H1 (cell line): Measurements from ENCODE around the gene MRPL16. TPM values are rescaled to one million over a fixed set of nuclear protein-coding genes. Genes with fewer than 3 reads are reported as not detected.
"Not testable (repeated sequence)": the region's sequence is repeated elsewhere in the genome, so short reads cannot be mapped to it uniquely, and the experiment has no call there.

ENCODE experiments used
- CTCF ChIA-PET: fragments of 300-600 bp; sonication (Branson Sonifier 250); formaldehyde crosslinking; loops from one replicate; lab custom pipeline; 2021; ENCODE audit not compliant: partially characterized antibody; lab: Charles Lee
- POLR2A ChIA-PET: fragments of 300-600 bp; sonication (Branson Sonifier 250); formaldehyde crosslinking; loops from one replicate; lab custom pipeline; 2021; ENCODE audit warnings: inconsistent platforms; ENCODE audit not compliant: partially characterized antibody; lab: Charles Lee
- DNase-seq, 2 experiments: peaks; one replicate each; pipeline versions ENCODE4 v3.0.0 to v3.0.0-alpha.2; 2010 to 2022; ENCODE audit warnings: low spot score in 2 of 2, low read depth in 1 of 2, mixed read lengths in 1 of 2
- FAIRE-seq: peaks from 2 replicates; lab custom pipeline; 2011; peaks lifted over from hg19 to GRCh38; lab: Jason Lieb, UNC
- H2AFZ ChIP-seq: 2 replicates; pipeline ENCODE4 v1.8.1; 2012; ENCODE audit warnings: low read length, inconsistent platforms
- H2AK5ac ChIP-seq: 2 replicates; pipeline ENCODE4 v1.6.1; 2013; ENCODE audit warnings: low read depth, low read length
- H2BK120ac ChIP-seq: replicated peaks from 2 replicates; pipeline ENCODE3; 2013; ENCODE audit warnings: low read depth, low read length, inconsistent platforms
- H2BK12ac ChIP-seq: 2 replicates; pipeline ENCODE4 v1.6.1; 2013; ENCODE audit warnings: low read depth, low read length
- H2BK15ac ChIP-seq: 2 replicates; pipeline ENCODE4 v1.6.1; 2013; ENCODE audit warnings: low read length
- H2BK20ac ChIP-seq: 2 replicates; pipeline ENCODE4 v1.6.1; 2013; ENCODE audit warnings: low read length
- H2BK5ac ChIP-seq: 2 replicates; pipeline ENCODE4 v1.6.1; 2013; ENCODE audit warnings: low read depth, low read length
- H3K14ac ChIP-seq: 2 replicates; pipeline ENCODE4 v1.6.1; 2013; ENCODE audit warnings: inconsistent platforms; ENCODE audit not compliant: insufficient read length
- H3K18ac ChIP-seq: 2 replicates; pipeline ENCODE4 v1.6.1; 2013; ENCODE audit warnings: low read length; ENCODE audit errors: extremely low read depth
- H3K23ac ChIP-seq: 2 replicates; pipeline ENCODE4 v1.6.1; 2013; ENCODE audit warnings: inconsistent platforms; ENCODE audit not compliant: insufficient read length
- H3K23me2 ChIP-seq: 2 replicates; pipeline ENCODE4 v1.6.1; 2013; ENCODE audit warnings: low read depth, low read length
- H3K27ac ChIP-seq: 2 replicates; pipeline ENCODE4 v1.6.1; 2011; ENCODE audit warnings: low read depth, low read length, inconsistent platforms
- H3K27me3 ChIP-seq, 4 experiments: replicated peaks in 1 of 4; 1 replicate in 1 of 4; 2 replicates in 3 of 4; pipeline versions ENCODE4 v1.6.1 to v1.8.1; 2011 to 2013; ENCODE audit warnings: low read length in 3 of 4, mild to moderate bottlenecking in 3 of 4, inconsistent platforms in 2 of 4, mixed read lengths in 2 of 4, moderate library complexity in 1 of 4; ENCODE audit not compliant: control insufficient read depth in 3 of 4, insufficient read depth in 3 of 4; ENCODE audit errors: extremely low read depth in 1 of 4
- H3K36me3 ChIP-seq, 4 experiments: 2 replicates each; pipeline versions ENCODE4 v1.6.1 to v1.8.1; 2011 to 2013; ENCODE audit warnings: mild to moderate bottlenecking in 4 of 4, low read length in 3 of 4, moderate library complexity in 2 of 4, control low read depth in 1 of 4, inconsistent platforms in 1 of 4; ENCODE audit not compliant: insufficient read depth in 4 of 4, control insufficient read depth in 2 of 4
- H3K4ac ChIP-seq: replicated peaks from 2 replicates; pipeline ENCODE3; 2013; ENCODE audit warnings: low read length, low read depth, mixed read lengths, inconsistent platforms; ENCODE audit not compliant: insufficient read length
- H3K4me1 ChIP-seq, 4 experiments: replicated peaks in 1 of 4; 1 replicate in 1 of 4; 2 replicates in 3 of 4; pipeline versions ENCODE4 v1.6.1 to v1.8.1; 2011 to 2013; ENCODE audit warnings: low read length in 3 of 4, inconsistent platforms in 2 of 4, mixed read lengths in 1 of 4; ENCODE audit not compliant: insufficient read depth in 4 of 4, control insufficient read depth in 3 of 4
- H3K4me2 ChIP-seq, 2 experiments: 2 replicates each; pipeline versions ENCODE4 v1.6.1 to v1.8.1; 2011 to 2013; ENCODE audit warnings: low read depth in 2 of 2, low read length in 2 of 2, control low read depth in 1 of 2, inconsistent platforms in 1 of 2, mild to moderate bottlenecking in 1 of 2; ENCODE audit not compliant: insufficient read depth in 1 of 2
- H3K4me3 ChIP-seq, 4 experiments: fragments of 200-600, 300-600 bp in 1 of 4; sonication (generic), shearing (Covaris generic), sonication (Bioruptor Twin) in 1 of 4; 2 replicates each; pipeline versions ENCODE4 v1.5.1 to v1.8.1; 2011 to 2016; ENCODE audit warnings: low read length in 4 of 4, low read depth in 3 of 4, control low read depth in 2 of 4, inconsistent platforms in 2 of 4, mild to moderate bottlenecking in 2 of 4, mixed read lengths in 1 of 4, moderate library complexity in 1 of 4; ENCODE audit not compliant: insufficient read depth in 2 of 4; ENCODE audit errors: extremely low read depth in 1 of 4
- H3K56ac ChIP-seq: replicated peaks from 2 replicates; pipeline ENCODE3; 2013; ENCODE audit warnings: low read depth, mild to moderate bottlenecking, mixed read lengths, low read length, inconsistent platforms; ENCODE audit not compliant: insufficient read length
- H3K79me1 ChIP-seq: 2 replicates; pipeline ENCODE4 v1.6.1; 2013; ENCODE audit warnings: low read depth, low read length, control low read depth
- H3K79me2 ChIP-seq, 2 experiments: 2 replicates each; pipeline versions ENCODE4 v1.6.1 to v1.8.1; 2012 to 2013; ENCODE audit warnings: low read length in 2 of 2, mild to moderate bottlenecking in 2 of 2, inconsistent platforms in 1 of 2; ENCODE audit not compliant: insufficient read depth in 2 of 2, control insufficient read depth in 1 of 2
- H3K9ac ChIP-seq, 4 experiments: replicated peaks in 1 of 4; 1 replicate in 1 of 4; 2 replicates in 3 of 4; pipeline versions ENCODE4 v1.6.1 to v1.8.1; 2011 to 2013; ENCODE audit warnings: low read depth in 3 of 4, low read length in 3 of 4, control low read depth in 2 of 4, mild to moderate bottlenecking in 2 of 4, moderate library complexity in 2 of 4, inconsistent platforms in 1 of 4; ENCODE audit errors: extremely low read depth in 1 of 4
- H3K9me3 ChIP-seq, 2 experiments: 2 replicates each; pipeline versions ENCODE4 v1.6.1 to v1.8.1; 2012 to 2013; ENCODE audit warnings: mild to moderate bottlenecking in 2 of 2, moderate library complexity in 2 of 2, control low read depth in 1 of 2, inconsistent platforms in 1 of 2, low read depth in 1 of 2, low read length in 1 of 2, mixed read lengths in 1 of 2; ENCODE audit not compliant: insufficient read depth in 2 of 2
- H4K20me1 ChIP-seq, 2 experiments: replicated peaks in 1 of 2; 2 replicates each; pipeline versions ENCODE3 to v1.8.1; 2011 to 2013; ENCODE audit warnings: inconsistent platforms in 2 of 2, low read length in 2 of 2, mild to moderate bottlenecking in 1 of 2; ENCODE audit not compliant: insufficient read depth in 2 of 2, control insufficient read depth in 1 of 2
- H4K5ac ChIP-seq: 2 replicates; pipeline ENCODE4 v1.6.1; 2013; ENCODE audit warnings: low read length, low read depth, mixed read lengths, inconsistent platforms; ENCODE audit not compliant: insufficient read length
- H4K8ac ChIP-seq: 2 replicates; pipeline ENCODE4 v1.8.0; 2013; ENCODE audit warnings: mild to moderate bottlenecking, moderate library complexity, low read length, inconsistent platforms; ENCODE audit not compliant: insufficient read depth; ENCODE audit errors: extremely low read depth
- H4K91ac ChIP-seq: replicated peaks from 2 replicates; pipeline ENCODE3; 2013; ENCODE audit warnings: low read length, mixed read lengths, inconsistent platforms; ENCODE audit not compliant: insufficient read length
- WGBS, 2 experiments: shearing (Covaris generic) in 1 of 2; methylation state at CpG; one replicate each; pipeline versions ENCODE4 v1.1.6 to v1.1.7; 2013 to 2015; ENCODE audit warnings: low lambda C conversion rate in 2 of 2, mixed read lengths in 2 of 2, inconsistent platforms in 1 of 2, low coverage in 1 of 2, missing lambda C conversion rate in 1 of 2; ENCODE audit not compliant: insufficient replicate concordance in 2 of 2, insufficient coverage in 1 of 2, insufficient read length in 1 of 2; ENCODE audit errors: extremely low coverage in 1 of 2, missing lambda C conversion rate in 1 of 2; 5-methylcytosine and 5-hydroxymethylcytosine counted together
- polyA plus RNA-seq, 7 experiments: library from polyadenylated mRNA; depleted of rRNA in 3 of 7; stranded (reverse) in 5 of 7; unstranded in 2 of 7; fragments of >200 nt in 5 of 7; fragments of 200-250 nt in 2 of 7; gene quantifications; 1 replicate in 5 of 7; 2 replicates in 1 of 7; 4 replicates in 1 of 7; pipeline versions ENCODE4 v1.2.1 to v1.2.3, GENCODE V29; 2011 to 2013; ENCODE audit warnings: missing spikeins in 2 of 7, mixed read lengths in 2 of 7
- total RNA-seq: library from RNA; stranded (reverse); fragmentation: NEBNext Ultra II Directional; extraction: Animal tissue kit (Norgen Biotek cat#: 25700); gene quantifications from 2 replicates; pipeline ENCODE4 v1.2.1, GENCODE V29; 2021

Gene MRPL16
- total and polyA plus RNA-seq, 2 of the 8 experiments (the other 6 are each of a cell fraction or from before 2014, with no cell fraction given) = 69.2 to 79.8 TPM

- peak overlapping the region; percentile 77 for H4K91ac ChIP-seq
- not testable (repeated sequence) for H3K9me3 ChIP-seq, H4K20me1 ChIP-seq, H2BK20ac ChIP-seq, H4K8ac ChIP-seq, H3K79me2 ChIP-seq, FAIRE-seq, H3K9ac ChIP-seq, H3K23ac ChIP-seq, H2AK5ac ChIP-seq, H3K18ac ChIP-seq, DNase-seq, H2AFZ ChIP-seq, H2BK15ac ChIP-seq, H3K79me1 ChIP-seq, H3K23me2 ChIP-seq, H3K27me3 ChIP-seq, H3K14ac ChIP-seq, H3K36me3 ChIP-seq
- H3K4me2 ChIP-seq = peak overlapping the region; percentile 61 to 78
- H3K4ac ChIP-seq = peak overlapping the region; percentile 81
- peak overlapping the region; percentile 82; the same call in 1 of the 2 replicates for H3K27ac ChIP-seq
- H2BK5ac ChIP-seq = peak overlapping the region; percentile 49; the same call in 1 of the 2 replicates
- peak overlapping the region in 1 of 4 experiments; percentile 63; a peak in 2 of 8 replicates for H3K4me3 ChIP-seq
- 55% methylated on average over 1 of the region's 1 CpG; no CpG with 5 or more reads in 1 of the 2 experiments for WGBS, 2 experiments
- H2BK12ac ChIP-seq = 0 out of 2 replicates have a peak overlapping the region, but pooled peaks have one; percentile 29
- peaks cover 6 to 13% (median 9%) of the 10 kb centered on the region in 4 experiments; a peak in 6 of 7 replicates for H3K4me1 ChIP-seq
- peak overlapping the region; percentile 54 for H3K56ac ChIP-seq
- H4K5ac ChIP-seq = peak overlapping the region; percentile 70
- ChIA-PET CTCF (interaction anchor here (0.6 to 2.9 kb wide), 6 partner anchors 15 to 549 kb away, joined by 3 to 14 read pairs (median 4); partner anchors contain the start of gene STX3), POLR2A (interaction anchor here (0.6 kb wide), 1 partner anchor 34 kb away, joined by 3 read pairs; no protein-coding TSS in a partner anchor)
- H2BK120ac ChIP-seq = peak overlapping the region; percentile 96
These were observed 5.9 kb upstream of the MRPL16 start for GRCh38 chr11:59816434-59816833.
